Measurements from ENCODE around the gene AUTS2.

The AUTS2 gene

GRCh38 chr7:70756789-70757188 lies 1158.5 kb downstream of the AUTS2 start:
- Histone ChIP-seq H3K4me1 (ENCODE audit: control insufficient read depth, insufficient read depth, low read length, poor library complexity, severe bottlenecking) (no peaks in the 10 kb centered on the region), H3K4me3 (ENCODE audit: insufficient read depth, low read depth, low read length, poor library complexity, severe bottlenecking) (no peak overlapping the region), H3K27me3 (replicated peaks; ENCODE audit: control insufficient read depth, insufficient read depth, low read length, poor library complexity, severe bottlenecking) (no peaks in the 10 kb centered on the region), H3K36me3 (ENCODE audit: control insufficient read depth, insufficient read depth, low read length) (no peaks in the 10 kb centered on the region), H3K27ac (ENCODE audit: insufficient read depth, low read length, poor library complexity, severe bottlenecking) (no peak overlapping the region), H3K9me3 (ENCODE audit: control insufficient read depth, low read length) (no peaks in the 10 kb centered on the region)
- no peak for DNase-seq

- H3K9me3 ChIP-seq (ENCODE audit: control insufficient read depth, low read length), result no peaks in the 10 kb centered on the region
- no peak overlapping the region for H3K4me3 ChIP-seq (ENCODE audit: insufficient read depth, low read depth, low read length, poor library complexity, severe bottlenecking)
- no peaks in the 10 kb centered on the region for H3K36me3 ChIP-seq (ENCODE audit: control insufficient read depth, insufficient read depth, low read length)
- H3K27me3 ChIP-seq (replicated peaks; ENCODE audit: control insufficient read depth, insufficient read depth, low read length, poor library complexity, severe bottlenecking), result no peaks in the 10 kb centered on the region
- H3K27ac ChIP-seq (ENCODE audit: insufficient read depth, low read length, poor library complexity, severe bottlenecking), result no peak overlapping the region
- DNase-seq, result no peak
- H3K4me1 ChIP-seq (ENCODE audit: control insufficient read depth, insufficient read depth, low read length, poor library complexity, severe bottlenecking), result no peaks in the 10 kb centered on the region
Observed at GRCh38 chr7:70758646-70759045, 1160.4 kb downstream of the AUTS2 start.

GRCh38 chr7:70759674-70760073 lies 1161.4 kb downstream of the AUTS2 start:
- DNase-seq, result no peak
- H3K27ac ChIP-seq (ENCODE audit: insufficient read depth, low read length, poor library complexity, severe bottlenecking), result no peak overlapping the region
- H3K27me3 ChIP-seq (replicated peaks; ENCODE audit: control insufficient read depth, insufficient read depth, low read length, poor library complexity, severe bottlenecking), result no peaks in the 10 kb centered on the region
- H3K9me3 ChIP-seq (ENCODE audit: control insufficient read depth, low read length), result no peaks in the 10 kb centered on the region
- no peak overlapping the region for H3K4me3 ChIP-seq (ENCODE audit: insufficient read depth, low read depth, low read length, poor library complexity, severe bottlenecking)
- H3K36me3 ChIP-seq (ENCODE audit: control insufficient read depth, insufficient read depth, low read length), result no peaks in the 10 kb centered on the region
- H3K4me1 ChIP-seq (ENCODE audit: control insufficient read depth, insufficient read depth, low read length, poor library complexity, severe bottlenecking), result no peaks in the 10 kb centered on the region

GRCh38 chr7:70761711-70762328 lies 1163.5 kb downstream of the AUTS2 start:
- Histone ChIP-seq H3K27me3 (replicated peaks; ENCODE audit: control insufficient read depth, insufficient read depth, low read length, poor library complexity, severe bottlenecking) (no peaks in the 10 kb centered on the region), H3K4me1 (ENCODE audit: control insufficient read depth, insufficient read depth, low read length, poor library complexity, severe bottlenecking) (peaks cover 4% of the 10 kb centered on the region), H3K9me3 (ENCODE audit: control insufficient read depth, low read length) (no peaks in the 10 kb centered on the region), H3K36me3 (ENCODE audit: control insufficient read depth, insufficient read depth, low read length) (peaks cover 9% of the 10 kb centered on the region), H3K4me3 (ENCODE audit: insufficient read depth, low read depth, low read length, poor library complexity, severe bottlenecking) (no peak overlapping the region), H3K27ac (ENCODE audit: insufficient read depth, low read length, poor library complexity, severe bottlenecking) (no peak overlapping the region)
- no peak for DNase-seq

- DNase-seq, result no peak
- H3K27me3 ChIP-seq (replicated peaks; ENCODE audit: control insufficient read depth, insufficient read depth, low read length, poor library complexity, severe bottlenecking), result no peaks in the 10 kb centered on the region
- H3K27ac ChIP-seq (ENCODE audit: insufficient read depth, low read length, poor library complexity, severe bottlenecking), result peak overlapping the region; percentile 69
- H3K4me3 ChIP-seq (ENCODE audit: insufficient read depth, low read depth, low read length, poor library complexity, severe bottlenecking), result no peak overlapping the region
- H3K36me3 ChIP-seq (ENCODE audit: control insufficient read depth, insufficient read depth, low read length), result peaks cover 10% of the 10 kb centered on the region
- H3K4me1 ChIP-seq (ENCODE audit: control insufficient read depth, insufficient read depth, low read length, poor library complexity, severe bottlenecking), result peaks cover 4% of the 10 kb centered on the region
- no peaks in the 10 kb centered on the region for H3K9me3 ChIP-seq (ENCODE audit: control insufficient read depth, low read length)
Observed at GRCh38 chr7:70762696-70763095, 1164.4 kb downstream of the AUTS2 start.

GRCh38 chr7:70763961-70764691 lies 1165.9 kb downstream of the AUTS2 start:
- Histone ChIP-seq H3K4me3 (ENCODE audit: insufficient read depth, low read depth, low read length, poor library complexity, severe bottlenecking) (peak overlapping the region; percentile 41), H3K27ac (ENCODE audit: insufficient read depth, low read length, poor library complexity, severe bottlenecking) (peak overlapping the region; percentile 69)
- DNase-seq, result no peak

GRCh38 chr7:70764701-70765208 lies 1166.5 kb downstream of the AUTS2 start:
- Histone ChIP-seq H3K36me3 (ENCODE audit: control insufficient read depth, insufficient read depth, low read length) (peaks cover 10% of the 10 kb centered on the region), H3K27me3 (replicated peaks; ENCODE audit: control insufficient read depth, insufficient read depth, low read length, poor library complexity, severe bottlenecking) (no peaks in the 10 kb centered on the region), H3K9me3 (ENCODE audit: control insufficient read depth, low read length) (no peaks in the 10 kb centered on the region), H3K27ac (ENCODE audit: insufficient read depth, low read length, poor library complexity, severe bottlenecking) (peak overlapping the region; percentile 69), H3K4me1 (ENCODE audit: control insufficient read depth, insufficient read depth, low read length, poor library complexity, severe bottlenecking) (peaks cover 4% of the 10 kb centered on the region), H3K4me3 (ENCODE audit: insufficient read depth, low read depth, low read length, poor library complexity, severe bottlenecking) (peak overlapping the region; percentile 41)
- DNase-seq, result no peak

More at GRCh38 chr7:70763961-70764691, 1165.9 kb downstream of the AUTS2 start:
- no peaks in the 10 kb centered on the region for H3K9me3 ChIP-seq (ENCODE audit: control insufficient read depth, low read length)
- H3K36me3 ChIP-seq (ENCODE audit: control insufficient read depth, insufficient read depth, low read length), result peaks cover 10% of the 10 kb centered on the region
- no peaks in the 10 kb centered on the region for H3K27me3 ChIP-seq (replicated peaks; ENCODE audit: control insufficient read depth, insufficient read depth, low read length, poor library complexity, severe bottlenecking)
- peaks cover 4% of the 10 kb centered on the region for H3K4me1 ChIP-seq (ENCODE audit: control insufficient read depth, insufficient read depth, low read length, poor library complexity, severe bottlenecking)

GRCh38 chr7:70765651-70766050 lies 1167.4 kb downstream of the AUTS2 start:
- no peaks in the 10 kb centered on the region for H3K9me3 ChIP-seq (ENCODE audit: control insufficient read depth, low read length)
- H3K4me3 ChIP-seq (ENCODE audit: insufficient read depth, low read depth, low read length, poor library complexity, severe bottlenecking), result no peak overlapping the region
- peaks cover 4% of the 10 kb centered on the region for H3K4me1 ChIP-seq (ENCODE audit: control insufficient read depth, insufficient read depth, low read length, poor library complexity, severe bottlenecking)
- H3K36me3 ChIP-seq (ENCODE audit: control insufficient read depth, insufficient read depth, low read length), result peaks cover 10% of the 10 kb centered on the region
- no peaks in the 10 kb centered on the region for H3K27me3 ChIP-seq (replicated peaks; ENCODE audit: control insufficient read depth, insufficient read depth, low read length, poor library complexity, severe bottlenecking)
- H3K27ac ChIP-seq (ENCODE audit: insufficient read depth, low read length, poor library complexity, severe bottlenecking), result no peak overlapping the region
- DNase-seq, result no peak

GRCh38 chr7:70766109-70766508 lies 1167.8 kb downstream of the AUTS2 start:
- H3K4me1 ChIP-seq (ENCODE audit: control insufficient read depth, insufficient read depth, low read length, poor library complexity, severe bottlenecking), result peaks cover 4% of the 10 kb centered on the region
- H3K36me3 ChIP-seq (ENCODE audit: control insufficient read depth, insufficient read depth, low read length), result peaks cover 10% of the 10 kb centered on the region
- no peak for DNase-seq
- H3K4me3 ChIP-seq (ENCODE audit: insufficient read depth, low read depth, low read length, poor library complexity, severe bottlenecking), result no peak overlapping the region
- H3K9me3 ChIP-seq (ENCODE audit: control insufficient read depth, low read length), result no peaks in the 10 kb centered on the region
- no peak overlapping the region for H3K27ac ChIP-seq (ENCODE audit: insufficient read depth, low read length, poor library complexity, severe bottlenecking)
- no peaks in the 10 kb centered on the region for H3K27me3 ChIP-seq (replicated peaks; ENCODE audit: control insufficient read depth, insufficient read depth, low read length, poor library complexity, severe bottlenecking)

GRCh38 chr7:70766694-70767093 lies 1168.4 kb downstream of the AUTS2 start:
- no peaks in the 10 kb centered on the region for H3K27me3 ChIP-seq (replicated peaks; ENCODE audit: control insufficient read depth, insufficient read depth, low read length, poor library complexity, severe bottlenecking)
- H3K4me3 ChIP-seq (ENCODE audit: insufficient read depth, low read depth, low read length, poor library complexity, severe bottlenecking), result no peak overlapping the region
- H3K27ac ChIP-seq (ENCODE audit: insufficient read depth, low read length, poor library complexity, severe bottlenecking), result no peak overlapping the region
- no peak for DNase-seq
- peaks cover 10% of the 10 kb centered on the region for H3K36me3 ChIP-seq (ENCODE audit: control insufficient read depth, insufficient read depth, low read length)
- H3K4me1 ChIP-seq (ENCODE audit: control insufficient read depth, insufficient read depth, low read length, poor library complexity, severe bottlenecking), result peaks cover 4% of the 10 kb centered on the region
- no peaks in the 10 kb centered on the region for H3K9me3 ChIP-seq (ENCODE audit: control insufficient read depth, low read length)
